ENCODE measurements around the gene RAVER2.

DNA sequence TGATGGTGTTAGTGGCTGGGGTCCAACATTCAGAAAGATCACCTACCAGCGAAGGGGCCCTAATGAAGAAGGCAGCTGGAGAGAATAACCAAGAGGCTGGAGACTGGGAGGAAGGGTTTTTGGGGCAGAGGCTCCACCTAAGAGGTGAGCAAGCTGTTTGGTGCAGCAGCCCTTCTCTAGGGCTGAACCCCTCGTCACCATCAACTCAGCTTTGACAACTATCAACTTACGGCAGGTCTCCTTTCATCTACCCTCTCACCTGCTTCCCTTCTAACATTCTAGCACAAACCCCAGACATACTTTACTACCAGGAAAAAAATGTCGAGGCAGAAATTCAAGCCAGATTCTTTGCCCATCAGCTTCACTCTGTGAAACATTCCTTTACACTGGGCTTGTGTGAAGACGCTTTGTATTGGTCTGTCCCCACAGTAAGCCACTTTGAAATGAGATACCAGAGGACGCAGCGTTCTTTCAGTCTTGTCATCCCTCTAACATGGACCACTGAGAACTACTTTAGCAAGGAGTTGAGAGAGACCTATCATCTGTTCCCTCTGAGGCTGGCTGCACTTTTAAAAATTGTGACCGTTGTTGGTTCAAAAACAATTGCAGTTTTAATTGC lies 84.6 kb downstream of the RAVER2 start:
- no peak for TF ChIP-seq ZFX (IDR thresholded peaks at IDR 0.05; ENCODE audit: borderline replicate concordance)
- TF ChIP-seq, protein P1, sequence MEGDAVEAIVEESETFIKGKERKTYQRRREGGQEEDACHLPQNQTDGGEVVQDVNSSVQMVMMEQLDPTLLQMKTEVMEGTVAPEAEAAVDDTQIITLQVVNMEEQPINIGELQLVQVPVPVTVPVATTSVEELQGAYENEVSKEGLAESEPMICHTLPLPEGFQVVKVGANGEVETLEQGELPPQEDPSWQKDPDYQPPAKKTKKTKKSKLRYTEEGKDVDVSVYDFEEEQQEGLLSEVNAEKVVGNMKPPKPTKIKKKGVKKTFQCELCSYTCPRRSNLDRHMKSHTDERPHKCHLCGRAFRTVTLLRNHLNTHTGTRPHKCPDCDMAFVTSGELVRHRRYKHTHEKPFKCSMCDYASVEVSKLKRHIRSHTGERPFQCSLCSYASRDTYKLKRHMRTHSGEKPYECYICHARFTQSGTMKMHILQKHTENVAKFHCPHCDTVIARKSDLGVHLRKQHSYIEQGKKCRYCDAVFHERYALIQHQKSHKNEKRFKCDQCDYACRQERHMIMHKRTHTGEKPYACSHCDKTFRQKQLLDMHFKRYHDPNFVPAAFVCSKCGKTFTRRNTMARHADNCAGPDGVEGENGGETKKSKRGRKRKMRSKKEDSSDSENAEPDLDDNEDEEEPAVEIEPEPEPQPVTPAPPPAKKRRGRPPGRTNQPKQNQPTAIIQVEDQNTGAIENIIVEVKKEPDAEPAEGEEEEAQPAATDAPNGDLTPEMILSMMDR (IDR thresholded peaks at IDR 0.05): no peak
